ENCODE measurements around the gene RPL35A. TPM values are rescaled to one million over a fixed set of nuclear protein-coding genes. Genes with fewer than 3 reads are reported as not detected.

RPL35A gene
- total RNA-seq, 1 experiment from 2014 or later = 1,563 TPM

GRCh38 chr3:197908957-197909701 lies 40.9 kb upstream of the RPL35A start:
- Histone ChIP-seq H3K27me3 (ENCODE audit: insufficient read depth, low read length) (no peaks in the 10 kb centered on the region), H3K23me2 (ENCODE audit: insufficient read length, low read depth, low read length, poor library complexity, severe bottlenecking) (no peaks in the 10 kb centered on the region), H4K20me1 (ENCODE audit: control insufficient read depth, insufficient read depth, insufficient read length) (no peaks in the 10 kb centered on the region), H2AK5ac (ENCODE audit: insufficient read length, low read length) (no peak overlapping the region), H3K9me3 (ENCODE audit: control insufficient read depth, low read depth, low read length) (no peaks in the 10 kb centered on the region), H3K79me2 (ENCODE audit: insufficient read depth, low read length) (no peaks in the 10 kb centered on the region), H3K4me1 (ENCODE audit: insufficient read depth, low read length) (peaks cover 3% of the 10 kb centered on the region), H2BK5ac (ENCODE audit: insufficient read length, low read length) (no peak overlapping the region), H4K8ac (replicated peaks; ENCODE audit: insufficient read length, low read depth, low read length) (no peak overlapping the region), H4K5ac (ENCODE audit: insufficient read length, low read depth, low read length) (no peak overlapping the region), H3K4ac (ENCODE audit: low read depth, low read length) (no peak overlapping the region), H2BK120ac (ENCODE audit: low read depth, low read length, poor library complexity, severe bottlenecking) (no peak overlapping the region), H3K23ac (ENCODE audit: insufficient read length, low read depth, low read length) (no peak overlapping the region), H3K9ac (ENCODE audit: extremely low read depth, insufficient read length, low read length) (no peak overlapping the region), H3K27ac (ENCODE audit: insufficient read length, low read depth, low read length) (no peak overlapping the region), H3K14ac (ENCODE audit: insufficient read depth, low read length) (no peak overlapping the region), H3K18ac (ENCODE audit: insufficient read length, low read depth, low read length) (no peak overlapping the region), H3T11ph (ENCODE audit: low read length) (no peak overlapping the region), H2BK20ac (ENCODE audit: low read depth, low read length, poor library complexity, severe bottlenecking) (no peak overlapping the region), H2BK12ac (ENCODE audit: insufficient read length, low read depth, low read length) (no peak overlapping the region), H2BK15ac (ENCODE audit: low read depth, low read length) (no peak overlapping the region), H3K79me1 (ENCODE audit: insufficient read depth, low read depth, low read length, poor library complexity, severe bottlenecking) (no peaks in the 10 kb centered on the region), H3K4me2 (ENCODE audit: insufficient read depth, insufficient read length, low read length) (no peak overlapping the region), H4K91ac (ENCODE audit: insufficient read length, low read depth, low read length) (no peak overlapping the region), H2AFZ (ENCODE audit: low read length) (no peak overlapping the region), H3K56ac (ENCODE audit: insufficient read length, low read depth, low read length) (no peak overlapping the region)
- Mint-ChIP-seq H3K4me3 (no peak overlapping the region), H3K36me3 (ENCODE audit: insufficient read depth in 1 of 3, low read depth in 3 of 3) (no peaks in the 10 kb centered on the region), H3K27me3 (ENCODE audit: low read depth) (0 out of 2 replicates have a peak, but pooled peaks cover 2% of the 10 kb centered on the region), H3K4me1 (peaks cover 22 to 23% of the 10 kb centered on the region in 2 experiments), H3K9me3 (no peaks in the 10 kb centered on the region), H3K27ac (no peak overlapping the region)
- WGBS (ENCODE audit: extremely low coverage, insufficient read length, low lambda C conversion rate) = no CpG with 5 or more reads among the region's 4 CpGs
- no peak for DNase-seq
- no peak for TF ChIP-seq CTCF (conservative IDR thresholded peaks at IDR 0.05)
